ENCODE results near the gene DNAJC5G.

DNAJC5G gene

DNA sequence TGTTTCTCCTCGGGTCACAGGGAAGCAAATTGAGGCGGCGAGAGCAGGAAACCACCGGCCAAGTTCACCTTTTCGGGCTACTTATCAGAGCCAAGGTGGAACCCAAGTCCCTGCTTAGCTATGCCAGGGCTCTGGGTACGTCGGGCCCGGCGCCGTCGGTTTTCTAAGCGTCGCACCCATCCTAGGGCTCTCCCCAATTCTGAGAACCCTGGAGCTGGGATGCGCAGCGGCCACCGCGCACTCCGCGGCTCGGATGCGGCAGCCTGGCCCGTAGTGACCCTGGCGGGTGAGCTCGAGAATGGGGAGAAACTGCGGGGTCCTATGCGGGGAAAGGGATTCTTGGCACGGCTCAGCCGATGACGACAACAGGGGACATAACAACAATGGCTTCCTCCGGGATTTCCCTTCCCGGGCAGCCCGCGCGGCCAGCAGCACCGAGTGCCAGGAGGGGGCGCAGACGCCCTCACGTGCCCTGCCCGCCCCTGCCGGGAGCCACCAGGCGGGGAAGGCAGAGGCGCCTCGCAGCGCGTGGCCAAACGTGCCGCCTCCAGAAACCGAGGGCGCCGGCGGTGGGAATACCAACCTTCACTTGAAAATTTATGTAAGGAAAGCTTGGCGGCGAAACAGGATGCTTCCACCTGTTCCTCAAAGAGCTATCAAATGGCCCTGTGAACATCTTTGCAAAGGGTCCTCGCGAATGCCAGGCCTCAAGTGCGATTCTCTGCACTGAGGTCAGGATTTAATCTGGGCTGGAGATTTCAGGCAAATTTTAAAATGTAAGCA lies 10.3 kb upstream of the DNAJC5G start (continued):
- TF ChIP-seq, protein P1, sequence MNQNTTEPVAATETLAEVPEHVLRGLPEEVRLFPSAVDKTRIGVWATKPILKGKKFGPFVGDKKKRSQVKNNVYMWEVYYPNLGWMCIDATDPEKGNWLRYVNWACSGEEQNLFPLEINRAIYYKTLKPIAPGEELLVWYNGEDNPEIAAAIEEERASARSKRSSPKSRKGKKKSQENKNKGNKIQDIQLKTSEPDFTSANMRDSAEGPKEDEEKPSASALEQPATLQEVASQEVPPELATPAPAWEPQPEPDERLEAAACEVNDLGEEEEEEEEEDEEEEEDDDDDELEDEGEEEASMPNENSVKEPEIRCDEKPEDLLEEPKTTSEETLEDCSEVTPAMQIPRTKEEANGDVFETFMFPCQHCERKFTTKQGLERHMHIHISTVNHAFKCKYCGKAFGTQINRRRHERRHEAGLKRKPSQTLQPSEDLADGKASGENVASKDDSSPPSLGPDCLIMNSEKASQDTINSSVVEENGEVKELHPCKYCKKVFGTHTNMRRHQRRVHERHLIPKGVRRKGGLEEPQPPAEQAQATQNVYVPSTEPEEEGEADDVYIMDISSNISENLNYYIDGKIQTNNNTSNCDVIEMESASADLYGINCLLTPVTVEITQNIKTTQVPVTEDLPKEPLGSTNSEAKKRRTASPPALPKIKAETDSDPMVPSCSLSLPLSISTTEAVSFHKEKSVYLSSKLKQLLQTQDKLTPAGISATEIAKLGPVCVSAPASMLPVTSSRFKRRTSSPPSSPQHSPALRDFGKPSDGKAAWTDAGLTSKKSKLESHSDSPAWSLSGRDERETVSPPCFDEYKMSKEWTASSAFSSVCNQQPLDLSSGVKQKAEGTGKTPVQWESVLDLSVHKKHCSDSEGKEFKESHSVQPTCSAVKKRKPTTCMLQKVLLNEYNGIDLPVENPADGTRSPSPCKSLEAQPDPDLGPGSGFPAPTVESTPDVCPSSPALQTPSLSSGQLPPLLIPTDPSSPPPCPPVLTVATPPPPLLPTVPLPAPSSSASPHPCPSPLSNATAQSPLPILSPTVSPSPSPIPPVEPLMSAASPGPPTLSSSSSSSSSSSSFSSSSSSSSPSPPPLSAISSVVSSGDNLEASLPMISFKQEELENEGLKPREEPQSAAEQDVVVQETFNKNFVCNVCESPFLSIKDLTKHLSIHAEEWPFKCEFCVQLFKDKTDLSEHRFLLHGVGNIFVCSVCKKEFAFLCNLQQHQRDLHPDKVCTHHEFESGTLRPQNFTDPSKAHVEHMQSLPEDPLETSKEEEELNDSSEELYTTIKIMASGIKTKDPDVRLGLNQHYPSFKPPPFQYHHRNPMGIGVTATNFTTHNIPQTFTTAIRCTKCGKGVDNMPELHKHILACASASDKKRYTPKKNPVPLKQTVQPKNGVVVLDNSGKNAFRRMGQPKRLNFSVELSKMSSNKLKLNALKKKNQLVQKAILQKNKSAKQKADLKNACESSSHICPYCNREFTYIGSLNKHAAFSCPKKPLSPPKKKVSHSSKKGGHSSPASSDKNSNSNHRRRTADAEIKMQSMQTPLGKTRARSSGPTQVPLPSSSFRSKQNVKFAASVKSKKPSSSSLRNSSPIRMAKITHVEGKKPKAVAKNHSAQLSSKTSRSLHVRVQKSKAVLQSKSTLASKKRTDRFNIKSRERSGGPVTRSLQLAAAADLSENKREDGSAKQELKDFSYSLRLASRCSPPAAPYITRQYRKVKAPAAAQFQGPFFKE (tag by site-specific recombination; IDR thresholded peaks at IDR 0.05; ENCODE audit: borderline replicate concordance): no peak
- TF ChIP-seq ZNF416 (tag by site-specific recombination; IDR thresholded peaks at IDR 0.05): no peak
- TF ChIP-seq, protein P2, sequence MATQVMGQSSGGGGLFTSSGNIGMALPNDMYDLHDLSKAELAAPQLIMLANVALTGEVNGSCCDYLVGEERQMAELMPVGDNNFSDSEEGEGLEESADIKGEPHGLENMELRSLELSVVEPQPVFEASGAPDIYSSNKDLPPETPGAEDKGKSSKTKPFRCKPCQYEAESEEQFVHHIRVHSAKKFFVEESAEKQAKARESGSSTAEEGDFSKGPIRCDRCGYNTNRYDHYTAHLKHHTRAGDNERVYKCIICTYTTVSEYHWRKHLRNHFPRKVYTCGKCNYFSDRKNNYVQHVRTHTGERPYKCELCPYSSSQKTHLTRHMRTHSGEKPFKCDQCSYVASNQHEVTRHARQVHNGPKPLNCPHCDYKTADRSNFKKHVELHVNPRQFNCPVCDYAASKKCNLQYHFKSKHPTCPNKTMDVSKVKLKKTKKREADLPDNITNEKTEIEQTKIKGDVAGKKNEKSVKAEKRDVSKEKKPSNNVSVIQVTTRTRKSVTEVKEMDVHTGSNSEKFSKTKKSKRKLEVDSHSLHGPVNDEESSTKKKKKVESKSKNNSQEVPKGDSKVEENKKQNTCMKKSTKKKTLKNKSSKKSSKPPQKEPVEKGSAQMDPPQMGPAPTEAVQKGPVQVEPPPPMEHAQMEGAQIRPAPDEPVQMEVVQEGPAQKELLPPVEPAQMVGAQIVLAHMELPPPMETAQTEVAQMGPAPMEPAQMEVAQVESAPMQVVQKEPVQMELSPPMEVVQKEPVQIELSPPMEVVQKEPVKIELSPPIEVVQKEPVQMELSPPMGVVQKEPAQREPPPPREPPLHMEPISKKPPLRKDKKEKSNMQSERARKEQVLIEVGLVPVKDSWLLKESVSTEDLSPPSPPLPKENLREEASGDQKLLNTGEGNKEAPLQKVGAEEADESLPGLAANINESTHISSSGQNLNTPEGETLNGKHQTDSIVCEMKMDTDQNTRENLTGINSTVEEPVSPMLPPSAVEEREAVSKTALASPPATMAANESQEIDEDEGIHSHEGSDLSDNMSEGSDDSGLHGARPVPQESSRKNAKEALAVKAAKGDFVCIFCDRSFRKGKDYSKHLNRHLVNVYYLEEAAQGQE (tag by site-specific recombination; IDR thresholded peaks at IDR 0.05): no peak
- TF ChIP-seq, protein P3, sequence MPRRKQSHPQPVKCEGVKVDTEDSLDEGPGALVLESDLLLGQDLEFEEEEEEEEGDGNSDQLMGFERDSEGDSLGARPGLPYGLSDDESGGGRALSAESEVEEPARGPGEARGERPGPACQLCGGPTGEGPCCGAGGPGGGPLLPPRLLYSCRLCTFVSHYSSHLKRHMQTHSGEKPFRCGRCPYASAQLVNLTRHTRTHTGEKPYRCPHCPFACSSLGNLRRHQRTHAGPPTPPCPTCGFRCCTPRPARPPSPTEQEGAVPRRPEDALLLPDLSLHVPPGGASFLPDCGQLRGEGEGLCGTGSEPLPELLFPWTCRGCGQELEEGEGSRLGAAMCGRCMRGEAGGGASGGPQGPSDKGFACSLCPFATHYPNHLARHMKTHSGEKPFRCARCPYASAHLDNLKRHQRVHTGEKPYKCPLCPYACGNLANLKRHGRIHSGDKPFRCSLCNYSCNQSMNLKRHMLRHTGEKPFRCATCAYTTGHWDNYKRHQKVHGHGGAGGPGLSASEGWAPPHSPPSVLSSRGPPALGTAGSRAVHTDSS (tag by site-specific recombination; IDR thresholded peaks at IDR 0.05): no peak
- TF ChIP-seq, protein P4, sequence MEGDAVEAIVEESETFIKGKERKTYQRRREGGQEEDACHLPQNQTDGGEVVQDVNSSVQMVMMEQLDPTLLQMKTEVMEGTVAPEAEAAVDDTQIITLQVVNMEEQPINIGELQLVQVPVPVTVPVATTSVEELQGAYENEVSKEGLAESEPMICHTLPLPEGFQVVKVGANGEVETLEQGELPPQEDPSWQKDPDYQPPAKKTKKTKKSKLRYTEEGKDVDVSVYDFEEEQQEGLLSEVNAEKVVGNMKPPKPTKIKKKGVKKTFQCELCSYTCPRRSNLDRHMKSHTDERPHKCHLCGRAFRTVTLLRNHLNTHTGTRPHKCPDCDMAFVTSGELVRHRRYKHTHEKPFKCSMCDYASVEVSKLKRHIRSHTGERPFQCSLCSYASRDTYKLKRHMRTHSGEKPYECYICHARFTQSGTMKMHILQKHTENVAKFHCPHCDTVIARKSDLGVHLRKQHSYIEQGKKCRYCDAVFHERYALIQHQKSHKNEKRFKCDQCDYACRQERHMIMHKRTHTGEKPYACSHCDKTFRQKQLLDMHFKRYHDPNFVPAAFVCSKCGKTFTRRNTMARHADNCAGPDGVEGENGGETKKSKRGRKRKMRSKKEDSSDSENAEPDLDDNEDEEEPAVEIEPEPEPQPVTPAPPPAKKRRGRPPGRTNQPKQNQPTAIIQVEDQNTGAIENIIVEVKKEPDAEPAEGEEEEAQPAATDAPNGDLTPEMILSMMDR (tag by site-specific recombination; IDR thresholded peaks at IDR 0.05): peak; percentile 98
- no peak for TF ChIP-seq ZNF169 (tag by site-specific recombination; IDR thresholded peaks at IDR 0.05)
- TF ChIP-seq OVOL3 (tag by site-specific recombination; IDR thresholded peaks at IDR 0.05): no peak
- TF ChIP-seq ZBTB7A (tag by site-specific recombination; IDR thresholded peaks at IDR 0.05; ENCODE audit: low read depth): no peak
- no peak for TF ChIP-seq ZNF121 (tag by site-specific recombination; IDR thresholded peaks at IDR 0.05)
- peak; percentile 81 for TF ChIP-seq ZNF335 (tag by site-specific recombination; conservative IDR thresholded peaks at IDR 0.05)
- TF ChIP-seq PRDM1 (tag by site-specific recombination; IDR thresholded peaks at IDR 0.05): no peak
- TF ChIP-seq KLF8 (tag by site-specific recombination; IDR thresholded peaks at IDR 0.05): peak; percentile 40; the same call in 1 of the 2 replicates
- no peak for TF ChIP-seq GLI4 (tag by site-specific recombination; IDR thresholded peaks at IDR 0.05)
- no peak for TF ChIP-seq REPIN1 (tag by site-specific recombination; IDR thresholded peaks at IDR 0.05; ENCODE audit: low read depth)
- TF ChIP-seq ZNF585B (tag by site-specific recombination; IDR thresholded peaks at IDR 0.05): no peak
- no peak for TF ChIP-seq ZNF521 (tag by site-specific recombination; IDR thresholded peaks at IDR 0.05)
- no peak for TF ChIP-seq ZNF214 (tag by site-specific recombination; IDR thresholded peaks at IDR 0.05; ENCODE audit: borderline replicate concordance)
- TF ChIP-seq ZFP69B (tag by site-specific recombination; IDR thresholded peaks at IDR 0.05): no peak
- TF ChIP-seq, protein P5, sequence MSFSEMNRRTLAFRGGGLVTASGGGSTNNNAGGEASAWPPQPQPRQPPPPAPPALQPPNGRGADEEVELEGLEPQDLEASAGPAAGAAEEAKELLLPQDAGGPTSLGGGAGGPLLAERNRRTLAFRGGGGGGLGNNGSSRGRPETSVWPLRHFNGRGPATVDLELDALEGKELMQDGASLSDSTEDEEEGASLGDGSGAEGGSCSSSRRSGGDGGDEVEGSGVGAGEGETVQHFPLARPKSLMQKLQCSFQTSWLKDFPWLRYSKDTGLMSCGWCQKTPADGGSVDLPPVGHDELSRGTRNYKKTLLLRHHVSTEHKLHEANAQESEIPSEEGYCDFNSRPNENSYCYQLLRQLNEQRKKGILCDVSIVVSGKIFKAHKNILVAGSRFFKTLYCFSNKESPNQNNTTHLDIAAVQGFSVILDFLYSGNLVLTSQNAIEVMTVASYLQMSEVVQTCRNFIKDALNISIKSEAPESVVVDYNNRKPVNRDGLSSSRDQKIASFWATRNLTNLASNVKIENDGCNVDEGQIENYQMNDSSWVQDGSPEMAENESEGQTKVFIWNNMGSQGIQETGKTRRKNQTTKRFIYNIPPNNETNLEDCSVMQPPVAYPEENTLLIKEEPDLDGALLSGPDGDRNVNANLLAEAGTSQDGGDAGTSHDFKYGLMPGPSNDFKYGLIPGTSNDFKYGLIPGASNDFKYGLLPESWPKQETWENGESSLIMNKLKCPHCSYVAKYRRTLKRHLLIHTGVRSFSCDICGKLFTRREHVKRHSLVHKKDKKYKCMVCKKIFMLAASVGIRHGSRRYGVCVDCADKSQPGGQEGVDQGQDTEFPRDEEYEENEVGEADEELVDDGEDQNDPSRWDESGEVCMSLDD (tag by site-specific recombination; IDR thresholded peaks at IDR 0.05): peak; percentile 72
- no peak for TF ChIP-seq ZNF132 (tag by site-specific recombination; IDR thresholded peaks at IDR 0.05; ENCODE audit: borderline replicate concordance)
- TF ChIP-seq, protein P6, sequence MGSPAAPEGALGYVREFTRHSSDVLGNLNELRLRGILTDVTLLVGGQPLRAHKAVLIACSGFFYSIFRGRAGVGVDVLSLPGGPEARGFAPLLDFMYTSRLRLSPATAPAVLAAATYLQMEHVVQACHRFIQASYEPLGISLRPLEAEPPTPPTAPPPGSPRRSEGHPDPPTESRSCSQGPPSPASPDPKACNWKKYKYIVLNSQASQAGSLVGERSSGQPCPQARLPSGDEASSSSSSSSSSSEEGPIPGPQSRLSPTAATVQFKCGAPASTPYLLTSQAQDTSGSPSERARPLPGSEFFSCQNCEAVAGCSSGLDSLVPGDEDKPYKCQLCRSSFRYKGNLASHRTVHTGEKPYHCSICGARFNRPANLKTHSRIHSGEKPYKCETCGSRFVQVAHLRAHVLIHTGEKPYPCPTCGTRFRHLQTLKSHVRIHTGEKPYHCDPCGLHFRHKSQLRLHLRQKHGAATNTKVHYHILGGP (tag by site-specific recombination; IDR thresholded peaks at IDR 0.05): no peak
- TF ChIP-seq GLIS2 (tag by site-specific recombination; IDR thresholded peaks at IDR 0.05): peak; percentile 7; the same call in 1 of the 2 replicates
- TF ChIP-seq ZNF175 (tag by site-specific recombination; IDR thresholded peaks at IDR 0.05): no peak

Data from HEK293 (cell line).